Measurements from ENCODE around the gene EEF2K. TPM values are rescaled to one million over a fixed set of nuclear protein-coding genes. Genes with fewer than 3 reads are reported as not detected.

Gene EEF2K
- polyA plus RNA-seq, 3 donors: 0.85 to 6.5 (median 1.7) TPM

DNA sequence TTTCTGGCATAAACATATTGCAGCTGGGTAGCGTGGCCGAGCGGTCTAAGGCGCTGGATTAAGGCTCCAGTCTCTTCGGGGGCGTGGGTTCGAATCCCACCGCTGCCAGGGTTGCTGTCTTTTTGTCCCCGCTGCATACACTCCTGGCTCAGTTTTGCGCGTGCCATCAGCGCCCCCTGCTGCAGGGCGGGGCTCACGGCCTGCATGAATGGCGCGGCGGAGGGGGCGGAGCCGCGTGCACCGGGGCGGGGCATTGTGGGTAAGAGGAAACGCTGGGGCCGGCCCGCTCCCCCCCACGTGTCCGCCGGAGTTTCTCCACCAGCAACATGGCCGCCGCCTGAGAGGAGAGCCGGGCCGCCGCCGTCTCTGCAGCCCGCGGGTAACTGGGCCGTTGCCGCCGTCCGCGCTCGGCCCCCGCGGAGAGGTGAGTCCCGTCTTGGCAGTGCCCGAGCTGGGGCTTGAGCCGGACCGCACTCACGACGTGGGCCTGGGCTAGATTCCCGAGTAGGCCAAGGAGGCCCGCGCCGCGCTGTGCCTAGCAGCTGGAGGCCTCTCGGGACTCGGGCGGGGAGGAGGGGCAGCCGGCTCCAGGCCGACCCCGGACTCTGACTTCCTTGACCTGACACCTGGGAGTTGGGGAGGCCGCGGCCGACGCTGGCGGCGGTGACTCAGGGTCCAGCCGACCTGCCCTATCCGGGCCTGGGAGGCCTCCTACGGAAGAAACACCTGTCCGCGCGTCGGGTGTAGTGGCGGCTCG, 91.2 kb downstream of the EEF2K start, which contains the start of gene POLR3E:
Gene POLR3E, plus strand, starts transcription at position 296 of the 757 bp plus-strand sequence. CDS start 5,560 bp downstream, outside the sequence.
- WGBS (ENCODE audit: insufficient coverage): under 1% methylated on average over 74 of the region's 76 CpGs
- Mint-ChIP-seq H3K4me3 (peak within 1 kb of the TSS; percentile 85 to 92), H3K27ac (peak within 1 kb of the TSS; percentile 86 to 96 (median 92)), H3K27me3 (ENCODE audit: low read depth in 3 of 3) (peaks cover 0 to 4% (median 2%) of the 10 kb centered on the region in 3 donors), H3K4me1 (peaks cover 28% of the 10 kb centered on the region), H3K9me3 (no peaks in the 10 kb centered on the region), H3K36me3 (peaks cover 9 to 15% of the 10 kb centered on the region in 2 donors)
- Histone ChIP-seq H3K27ac (ENCODE audit: low read depth in 1 of 2, low read length in 2 of 2) (peak within 1 kb of the TSS; percentile 85 to 89), H3K79me2 (ENCODE audit: insufficient read depth, low read length) (peaks cover 39% of the 10 kb centered on the region), H3K4me2 (replicated peaks; ENCODE audit: extremely low read depth, low read length, poor library complexity, severe bottlenecking) (peak within 1 kb of the TSS; percentile 80), H3K36me3 (replicated peaks in 1 of 2; ENCODE audit: control insufficient read depth in 1 of 2, insufficient read depth in 2 of 2, low read length in 2 of 2) (peaks cover 4 to 7% of the 10 kb centered on the region in 2 donors), H4K20me1 (ENCODE audit: insufficient read depth, low read length) (peaks cover 36% of the 10 kb centered on the region), H3K9me3 (replicated peaks in 1 of 2; ENCODE audit: control insufficient read depth in 1 of 2, insufficient read depth in 1 of 2, low read length in 2 of 2) (no peaks in the 10 kb centered on the region), H3K27me3 (ENCODE audit: control insufficient read depth in 2 of 2, insufficient read depth in 2 of 2, low read length in 2 of 2) (no peaks in the 10 kb centered on the region), H3K4me1 (ENCODE audit: control insufficient read depth in 1 of 2, insufficient read depth in 2 of 2, low read length in 2 of 2) (peaks cover 20 to 25% of the 10 kb centered on the region in 2 donors), H3K9ac (ENCODE audit: insufficient read depth, low read length, poor library complexity, severe bottlenecking) (peak within 1 kb of the TSS; percentile 94), H3K4me3 (replicated peaks in 1 of 3; ENCODE audit: low read depth in 2 of 3, low read length in 3 of 3) (peak within 1 kb of the TSS; percentile 74 to 95 (median 94)), H2AFZ (ENCODE audit: insufficient read depth, low read depth, low read length, poor library complexity, severe bottlenecking) (peak within 1 kb of the TSS; percentile 84)
- TF ChIP-seq, protein P1, sequence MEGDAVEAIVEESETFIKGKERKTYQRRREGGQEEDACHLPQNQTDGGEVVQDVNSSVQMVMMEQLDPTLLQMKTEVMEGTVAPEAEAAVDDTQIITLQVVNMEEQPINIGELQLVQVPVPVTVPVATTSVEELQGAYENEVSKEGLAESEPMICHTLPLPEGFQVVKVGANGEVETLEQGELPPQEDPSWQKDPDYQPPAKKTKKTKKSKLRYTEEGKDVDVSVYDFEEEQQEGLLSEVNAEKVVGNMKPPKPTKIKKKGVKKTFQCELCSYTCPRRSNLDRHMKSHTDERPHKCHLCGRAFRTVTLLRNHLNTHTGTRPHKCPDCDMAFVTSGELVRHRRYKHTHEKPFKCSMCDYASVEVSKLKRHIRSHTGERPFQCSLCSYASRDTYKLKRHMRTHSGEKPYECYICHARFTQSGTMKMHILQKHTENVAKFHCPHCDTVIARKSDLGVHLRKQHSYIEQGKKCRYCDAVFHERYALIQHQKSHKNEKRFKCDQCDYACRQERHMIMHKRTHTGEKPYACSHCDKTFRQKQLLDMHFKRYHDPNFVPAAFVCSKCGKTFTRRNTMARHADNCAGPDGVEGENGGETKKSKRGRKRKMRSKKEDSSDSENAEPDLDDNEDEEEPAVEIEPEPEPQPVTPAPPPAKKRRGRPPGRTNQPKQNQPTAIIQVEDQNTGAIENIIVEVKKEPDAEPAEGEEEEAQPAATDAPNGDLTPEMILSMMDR (IDR thresholded peaks at IDR 0.05): peak; percentile 88
- peak; percentile 97 to 99 (median 98) for DNase-seq
- intact Hi-C loops (cut with micrococcal nuclease): loop anchor here (1.0 to 10.0 kb wide), 4 partner anchors 106 to 642 kb away; partner anchors contain the start of genes IGSF6 (in 2 of the 2) and PDZD9 (in 2 of the 2)

DNA sequence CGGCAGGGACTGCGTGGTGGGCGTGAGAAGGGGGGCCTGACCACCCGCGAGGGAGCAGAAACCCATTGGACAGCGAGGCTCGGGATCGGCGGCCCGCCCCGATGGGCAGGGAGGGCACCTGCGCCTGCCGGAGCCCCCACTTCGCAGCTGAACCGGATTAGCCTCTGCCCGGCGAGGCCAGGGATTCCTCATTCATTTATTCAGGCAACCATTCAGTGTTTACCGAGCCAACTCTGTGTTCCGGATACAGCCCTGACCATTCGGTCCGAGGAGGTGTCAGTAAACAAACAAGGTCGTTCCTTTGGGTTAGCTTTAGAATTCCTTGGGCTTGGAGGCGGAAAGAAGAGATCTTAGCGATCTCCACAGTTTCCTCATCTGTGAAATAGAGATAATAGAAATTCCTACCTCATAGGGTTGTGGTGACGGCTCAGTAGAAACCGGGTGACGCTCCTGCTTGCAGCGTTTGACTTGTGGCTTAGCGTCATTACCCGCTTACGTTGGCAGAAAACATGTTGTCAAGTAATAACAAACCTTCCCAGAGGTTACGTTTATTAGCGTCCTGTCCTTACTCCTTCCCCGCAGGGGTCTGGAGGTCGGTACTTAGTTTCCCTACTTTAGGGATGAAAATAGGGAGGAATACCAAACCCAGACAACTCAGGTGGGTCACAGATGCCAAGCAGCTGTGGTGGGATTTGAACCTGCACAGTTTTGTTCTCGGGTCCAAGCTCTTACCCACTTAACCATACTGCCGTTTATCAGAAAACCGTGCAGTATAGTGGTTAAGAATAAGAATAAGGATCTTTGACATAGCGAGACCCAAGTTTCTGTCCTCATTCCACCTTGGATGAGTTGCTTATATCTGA, 92.0 kb downstream of the EEF2K start:
- H3K4me1 ChIP-seq (ENCODE audit: control insufficient read depth in 1 of 2, insufficient read depth in 2 of 2, low read length in 2 of 2): peaks cover 20 to 25% of the 10 kb centered on the region in 2 donors
- Mint-ChIP-seq H3K27ac (peak overlapping the region; percentile 86 to 96 (median 92)), H3K9me3 (peaks cover 0 to under 1% (median 0%) of the 10 kb centered on the region in 7 donors), H3K4me3 (peak overlapping the region; percentile 85 to 92), H3K36me3 (peaks cover 17 to 23% of the 10 kb centered on the region in 2 donors), H3K4me1 (peaks cover 28% of the 10 kb centered on the region), H3K27me3 (ENCODE audit: low read depth in 3 of 3) (peaks cover 0 to 2% (median 1%) of the 10 kb centered on the region in 3 donors)
- H3K79me2 ChIP-seq (ENCODE audit: insufficient read depth, low read length): peaks cover 47% of the 10 kb centered on the region
- peak overlapping the region; percentile 94 for H3K9ac ChIP-seq (ENCODE audit: insufficient read depth, low read length, poor library complexity, severe bottlenecking)
- intact Hi-C loops (cut with micrococcal nuclease): loop anchor here (1.0 to 10.0 kb wide), 4 partner anchors 107 to 643 kb away; partner anchors contain the start of genes IGSF6 (in 2 of the 2) and PDZD9 (in 2 of the 2)
- peak overlapping the region; percentile 63 to 94 (median 74) for H3K4me3 ChIP-seq (replicated peaks in 1 of 3; ENCODE audit: low read depth in 2 of 3, low read length in 3 of 3)
- under 1% methylated on average over 22 of the region's 39 CpGs for WGBS (ENCODE audit: insufficient coverage)
- TF ChIP-seq, protein P1 (IDR thresholded peaks at IDR 0.05): no peak
- H2AFZ ChIP-seq (ENCODE audit: insufficient read depth, low read depth, low read length, poor library complexity, severe bottlenecking): peak overlapping the region; percentile 84
- H3K27ac ChIP-seq (ENCODE audit: low read depth in 1 of 2, low read length in 2 of 2): peak overlapping the region; percentile 85 to 89
- H4K20me1 ChIP-seq (ENCODE audit: insufficient read depth, low read length): peaks cover 44% of the 10 kb centered on the region
- H3K27me3 ChIP-seq (ENCODE audit: control insufficient read depth in 2 of 2, insufficient read depth in 2 of 2, low read length in 2 of 2): no peaks in the 10 kb centered on the region
- peaks cover 9 to 15% of the 10 kb centered on the region in 2 donors for H3K36me3 ChIP-seq (replicated peaks in 1 of 2; ENCODE audit: control insufficient read depth in 1 of 2, insufficient read depth in 2 of 2, low read length in 2 of 2)
- H3K9me3 ChIP-seq (replicated peaks in 1 of 2; ENCODE audit: control insufficient read depth in 1 of 2, insufficient read depth in 1 of 2, low read length in 2 of 2): no peaks in the 10 kb centered on the region
- H3K4me2 ChIP-seq (replicated peaks; ENCODE audit: extremely low read depth, low read length, poor library complexity, severe bottlenecking): peak overlapping the region; percentile 80
- peak; percentile 71 to 82 (median 73) for DNase-seq

Measured in CD14-positive monocyte (primary cell).